NCI-H2196 (cell line): ENCODE data around the gene SLC41A3.

Source experiments
- DNase-seq: peaks from one replicate; lab custom pipeline; 2025; ENCODE audit not compliant: unreplicated experiment; lab: John Stamatoyannopoulos, UW

Gene SLC41A3

DNA sequence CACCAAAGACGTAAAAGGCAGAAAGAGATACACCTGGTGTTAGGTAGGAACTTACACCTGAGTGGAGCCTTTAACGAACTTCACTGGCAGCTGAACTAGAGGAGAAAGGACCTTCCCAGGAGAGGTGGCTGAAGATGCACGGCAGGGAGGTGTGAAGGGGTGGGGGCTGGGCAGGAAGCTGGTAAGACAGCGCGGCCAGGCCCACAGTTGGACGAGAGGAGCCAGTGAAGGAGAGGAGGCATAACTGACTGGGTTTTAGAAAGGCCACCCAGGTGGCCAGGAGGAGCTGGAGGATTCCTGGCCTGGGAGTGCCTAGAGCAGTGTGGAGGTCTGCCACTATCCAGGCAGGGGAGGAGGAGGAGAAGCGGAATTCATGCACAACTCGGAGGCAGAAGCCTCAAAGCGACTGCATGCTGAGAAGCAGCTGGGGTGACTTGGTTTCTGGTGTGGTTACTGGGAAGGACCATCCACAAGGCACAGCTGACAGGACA is 51.9 kb downstream of the SLC41A3 start:
- no peak for DNase-seq

DNA sequence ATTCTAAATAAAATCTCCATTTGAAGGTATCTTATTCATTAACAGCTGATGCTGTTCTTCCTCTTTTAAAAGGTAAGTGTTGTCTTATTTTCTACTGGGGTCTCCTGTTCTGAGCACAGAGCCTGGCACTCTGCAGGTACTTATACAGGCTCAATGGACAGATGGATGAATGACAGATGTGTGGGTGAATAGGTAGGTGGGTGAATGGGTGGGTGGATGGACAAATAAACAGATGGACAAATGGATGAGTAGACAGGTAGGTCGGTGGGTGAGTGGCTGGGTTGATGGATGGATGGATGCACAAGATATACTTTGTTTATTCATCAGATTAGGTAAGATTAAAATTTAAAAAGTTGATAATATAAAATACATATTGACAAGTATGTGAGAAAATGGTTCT is 53.5 kb downstream of the SLC41A3 start:
- DNase-seq = no peak

DNA sequence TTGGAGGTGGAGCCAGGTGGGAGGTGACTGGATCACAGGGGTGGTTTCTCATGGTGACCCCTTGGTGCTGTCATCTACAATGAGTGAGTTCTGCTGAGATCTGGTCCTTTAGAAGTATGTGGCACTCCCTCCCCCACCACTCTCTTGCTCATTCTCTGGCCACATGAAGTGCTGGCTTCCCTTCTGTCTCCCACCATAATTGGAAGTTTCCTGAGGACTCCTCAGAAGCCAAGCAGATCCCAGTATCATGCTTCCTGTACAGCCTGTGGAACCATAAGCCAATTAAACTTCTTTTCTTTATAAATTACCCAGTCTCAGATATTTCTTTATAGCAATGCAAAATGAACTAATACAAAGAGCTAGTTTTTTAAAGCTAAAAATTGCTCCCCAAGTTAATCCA is 54.7 kb downstream of the SLC41A3 start:
- DNase-seq = no peak

DNA sequence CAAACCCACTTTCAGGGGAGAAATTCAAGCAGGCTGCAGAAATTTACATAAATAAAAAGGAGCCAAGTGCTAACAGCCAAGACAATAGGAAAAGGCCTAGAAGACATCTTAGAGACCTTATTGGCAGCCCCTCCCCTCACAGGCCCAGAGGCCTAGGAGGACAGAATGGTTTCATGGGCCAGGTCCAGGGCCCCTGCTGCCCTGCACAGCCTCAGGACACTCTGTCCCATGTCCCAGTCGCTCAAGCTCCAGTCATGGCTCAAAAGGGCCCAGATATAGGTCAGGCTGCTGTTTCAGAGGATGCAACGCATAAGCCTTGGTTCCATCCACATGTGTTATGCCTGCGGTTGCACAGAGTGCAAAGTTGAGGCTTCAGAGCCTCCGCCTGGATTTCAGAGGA is 55.8 kb downstream of the SLC41A3 start:
- no peak for DNase-seq

DNA sequence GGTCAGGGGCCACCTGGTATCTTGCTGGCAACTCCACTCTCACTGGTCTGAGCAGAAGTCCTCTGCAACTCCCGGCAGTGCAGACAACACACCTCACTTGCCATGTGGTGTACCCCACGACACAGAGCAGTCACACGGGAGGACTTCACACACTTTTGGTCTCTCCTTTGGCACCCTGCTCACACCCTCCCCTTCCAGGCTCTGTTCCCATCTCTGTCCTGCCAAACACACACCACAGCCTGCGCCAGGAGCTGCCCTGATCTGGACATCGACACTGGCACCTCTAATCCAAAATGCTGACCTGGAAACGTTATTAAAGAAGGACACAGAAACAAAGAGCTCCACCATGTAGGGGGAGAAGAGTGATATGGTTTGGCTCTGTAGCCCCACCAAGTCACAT is 57.2 kb downstream of the SLC41A3 start:
- DNase-seq = no peak

DNA sequence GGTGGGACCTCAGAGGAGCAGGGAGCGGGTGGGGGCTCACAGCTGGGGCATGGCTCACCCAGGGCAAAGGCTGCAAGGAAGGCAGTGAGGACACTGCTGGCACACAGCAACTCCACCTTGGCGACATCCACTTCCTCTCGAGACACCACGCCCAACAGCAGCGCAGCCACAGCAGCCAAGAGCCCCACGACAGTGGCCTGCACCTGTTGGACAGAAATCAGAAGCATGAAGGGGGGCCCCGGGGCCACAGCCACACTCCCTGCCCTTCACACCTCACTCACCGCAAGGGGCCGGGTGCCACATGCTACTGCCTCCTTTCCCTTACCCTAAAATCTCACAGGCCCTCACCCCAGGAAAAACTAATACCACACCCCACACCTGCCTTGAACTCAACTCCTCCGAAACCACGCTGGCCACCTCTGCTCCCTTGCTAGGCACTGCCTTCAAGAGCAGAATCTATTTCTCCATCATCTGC is 57.6 kb downstream of the SLC41A3 start:
- no peak for DNase-seq

DNA sequence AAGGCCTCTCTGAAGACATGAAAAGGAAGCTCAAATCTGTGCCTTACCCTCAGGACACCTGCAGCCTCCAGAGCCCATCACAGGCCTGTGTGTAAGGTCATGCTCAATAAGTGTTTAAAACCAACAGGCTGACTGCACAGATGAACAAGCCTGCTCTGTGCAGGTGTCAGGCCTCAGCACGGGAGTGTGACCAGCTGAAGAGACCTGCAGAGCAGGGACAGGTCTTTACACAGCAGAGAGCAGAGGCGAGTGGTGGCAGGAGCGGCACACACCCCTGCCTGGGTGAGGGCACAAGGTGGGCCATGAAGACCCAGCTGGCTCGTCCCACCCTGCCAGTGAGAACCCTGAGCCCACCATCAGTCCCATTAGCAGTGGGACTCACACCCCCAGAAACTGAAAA is 58.1 kb downstream of the SLC41A3 start:
- DNase-seq = no peak

DNA sequence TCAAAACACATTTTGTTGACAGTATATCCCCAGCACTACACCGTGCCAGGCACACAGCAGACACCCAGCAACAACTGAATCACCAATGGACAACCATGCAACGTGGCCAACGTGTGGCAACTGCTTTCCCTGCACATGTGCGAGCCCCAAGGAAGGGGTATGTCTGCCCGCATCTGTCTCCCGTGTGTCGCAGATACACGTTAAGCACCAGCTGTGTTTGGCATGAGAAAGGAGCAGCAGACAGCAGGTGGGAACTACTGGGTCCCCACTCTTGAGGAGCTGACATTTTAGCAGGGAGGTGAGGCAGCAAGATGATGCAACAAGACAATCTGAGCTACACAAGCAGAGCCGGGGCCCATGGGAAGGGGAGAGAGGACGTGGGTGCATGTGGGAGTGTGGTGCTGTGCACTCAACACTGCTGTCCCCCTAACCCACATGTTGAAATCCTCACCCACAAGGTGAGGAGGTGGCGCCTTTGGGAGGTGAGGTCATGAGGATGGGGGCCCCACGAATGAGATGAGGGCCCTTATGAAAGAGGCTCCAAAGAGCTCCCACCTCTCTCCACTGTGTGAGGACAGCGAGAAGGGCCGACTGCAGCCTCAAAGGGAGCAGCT is 58.7 kb downstream of the SLC41A3 start:
- DNase-seq = no peak

DNA sequence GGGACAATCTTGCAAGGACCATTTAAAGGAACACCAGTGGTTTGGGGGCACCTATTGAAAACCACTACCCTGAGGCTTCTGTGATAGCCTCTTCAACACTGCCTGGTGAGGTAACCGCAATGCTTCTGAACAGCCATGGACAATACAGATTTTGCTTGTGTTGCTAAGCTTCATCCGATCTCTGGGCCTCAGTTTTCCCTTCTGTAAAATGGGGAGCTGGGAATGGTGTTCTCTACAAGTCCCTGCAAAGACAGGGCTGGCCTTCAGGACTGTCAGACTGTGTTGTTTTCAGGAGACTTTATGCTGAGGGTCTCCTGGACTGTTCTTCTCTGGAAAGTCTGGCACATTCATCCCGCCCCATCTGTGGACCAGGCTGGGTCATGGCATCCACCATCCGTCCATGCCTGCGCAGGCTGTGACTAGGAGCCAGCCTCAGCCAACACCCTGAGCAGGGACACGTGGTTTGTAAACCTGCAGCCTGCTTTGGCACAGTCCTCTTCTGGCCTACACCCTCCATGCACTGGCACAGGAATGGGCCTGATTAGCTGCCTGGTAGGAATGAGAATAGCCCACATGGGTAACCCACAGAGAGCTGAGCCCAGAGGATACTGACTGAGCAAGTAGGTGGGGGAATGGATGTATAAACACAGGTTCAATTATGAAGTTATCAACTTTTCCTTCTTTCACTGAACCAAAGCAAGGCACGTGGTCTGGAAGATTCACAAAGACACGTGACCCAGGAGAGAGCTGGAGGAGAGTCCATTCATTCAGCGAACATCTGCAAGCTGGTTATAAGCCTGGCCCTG is 59.7 kb downstream of the SLC41A3 start:
- no peak for DNase-seq

DNA sequence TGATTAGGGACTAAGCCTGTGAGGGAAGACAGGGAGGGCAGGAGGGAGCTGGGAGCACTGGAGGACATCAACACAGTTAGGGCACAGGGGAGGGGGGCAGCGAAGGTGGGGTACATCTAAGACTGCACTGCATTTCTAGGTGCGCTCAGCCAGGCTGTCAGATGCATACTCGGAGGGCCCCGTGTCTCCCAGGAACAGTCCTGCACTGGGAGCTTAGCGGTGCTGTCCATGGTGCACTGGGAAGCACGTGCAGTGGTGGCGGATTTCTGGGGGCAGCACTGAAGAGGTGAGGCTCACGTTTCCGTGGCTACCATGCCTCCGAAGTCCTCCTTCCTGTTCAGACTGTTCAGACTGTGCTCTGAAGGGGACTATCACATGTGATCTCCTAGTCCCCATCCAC is 60.5 kb downstream of the SLC41A3 start:
- DNase-seq = no peak

DNA sequence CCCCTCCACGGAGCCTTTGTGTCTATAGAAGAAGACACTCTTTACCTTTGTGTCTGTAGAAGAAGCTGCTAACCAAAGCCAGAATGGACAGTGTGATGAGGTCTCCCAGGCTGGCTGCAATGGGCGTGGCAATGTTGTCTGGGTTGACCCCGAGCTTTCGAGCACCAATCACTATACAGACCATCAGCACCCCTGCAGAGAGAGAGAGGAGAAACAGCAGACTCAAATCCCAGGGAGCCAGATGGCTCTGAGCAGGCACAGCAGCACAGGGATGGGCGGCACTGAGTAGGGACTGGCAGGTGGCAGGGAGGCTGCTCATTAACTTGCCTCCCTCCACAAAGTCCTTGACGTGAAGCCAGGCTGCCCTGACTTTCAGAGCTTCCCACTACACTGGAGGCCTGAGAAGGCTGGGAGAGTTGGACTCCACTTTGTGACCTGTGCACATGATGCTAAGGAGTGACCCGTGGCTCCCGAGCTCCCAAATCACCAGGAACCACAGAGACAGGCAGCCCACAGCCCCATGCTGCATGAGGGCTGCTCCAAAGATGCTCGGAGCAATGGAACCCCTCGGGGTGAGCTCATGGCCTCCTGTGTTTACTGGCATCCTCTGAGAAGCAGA is 61.1 kb downstream of the SLC41A3 start:
- no peak for DNase-seq

DNA sequence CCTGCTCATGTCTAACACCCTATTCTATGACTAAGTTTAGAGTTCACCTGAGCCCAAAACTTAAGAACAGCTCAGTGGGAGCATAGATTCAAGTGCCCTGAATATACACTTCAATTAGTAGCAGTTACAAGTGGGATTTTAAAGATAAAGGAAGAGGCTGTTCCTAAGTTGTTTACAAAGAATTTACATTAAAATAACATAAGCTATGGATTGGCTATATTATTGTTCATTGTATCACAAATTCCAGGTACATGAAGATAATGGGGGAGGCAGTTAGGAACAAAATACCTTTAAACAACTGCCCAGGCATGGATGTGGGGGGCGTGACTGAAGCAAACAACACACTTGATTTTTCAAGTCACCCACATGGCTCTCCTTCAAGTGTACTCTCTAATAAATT is 62.2 kb downstream of the SLC41A3 start:
- no peak for DNase-seq

DNA sequence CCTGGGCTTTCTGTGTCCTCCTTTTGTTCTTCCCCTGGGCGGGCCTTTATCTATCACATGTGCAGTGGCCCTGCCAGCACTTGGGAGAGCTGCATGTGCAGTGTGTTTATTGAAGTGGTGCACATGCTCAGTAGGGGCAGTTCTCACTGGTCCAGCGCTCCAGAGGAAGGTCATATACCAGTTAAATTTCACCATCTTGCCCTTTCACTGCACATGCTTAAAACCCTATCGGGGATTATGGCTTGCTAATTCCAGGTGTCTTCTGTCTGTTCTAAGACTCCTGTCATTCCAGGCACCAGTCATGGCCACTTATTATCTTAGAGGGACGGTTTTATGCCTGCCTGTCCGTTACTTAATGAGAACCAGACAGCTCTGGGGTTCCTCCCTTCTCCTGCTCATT is 62.7 kb downstream of the SLC41A3 start:
- no peak for DNase-seq

DNA sequence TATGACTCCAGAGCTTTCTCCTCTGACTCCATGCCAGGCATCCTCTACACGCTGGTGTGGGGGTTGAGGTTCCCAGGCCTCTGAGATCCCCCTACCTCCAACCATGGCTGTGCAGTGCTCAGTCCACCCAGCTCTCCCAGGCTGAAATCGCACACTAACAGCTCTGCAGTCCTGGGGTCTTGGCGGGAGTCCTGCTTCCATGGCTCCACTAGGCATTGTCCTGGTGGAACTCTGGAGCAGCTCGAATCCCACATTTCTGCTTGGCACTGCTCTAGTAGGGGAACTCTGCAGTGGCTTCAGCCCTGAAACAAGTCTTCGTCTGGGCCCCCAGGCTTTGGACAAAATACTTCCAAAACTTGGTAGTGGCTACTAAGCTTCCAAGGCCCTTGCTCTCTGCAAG is 64.2 kb downstream of the SLC41A3 start:
- DNase-seq = no peak

DNA sequence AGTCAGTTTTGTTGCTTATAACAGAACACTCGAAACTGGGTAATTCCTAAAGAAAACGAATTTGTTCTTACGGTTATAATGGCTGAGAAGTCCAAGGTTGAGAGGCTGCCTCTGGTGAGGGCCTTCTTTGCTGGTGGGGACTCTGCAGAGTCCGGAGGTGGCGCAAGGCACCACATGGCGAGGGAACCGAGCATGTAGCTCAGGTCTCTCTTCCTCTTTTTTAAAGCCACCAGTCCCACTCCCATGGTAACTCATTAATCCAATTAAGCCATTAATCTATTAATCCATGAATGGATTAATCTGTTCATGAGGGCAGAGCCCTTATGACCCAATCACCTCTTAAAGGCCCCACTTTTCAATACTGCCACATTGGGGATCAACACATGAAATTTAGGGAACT is 64.9 kb downstream of the SLC41A3 start:
- no peak for DNase-seq

DNA sequence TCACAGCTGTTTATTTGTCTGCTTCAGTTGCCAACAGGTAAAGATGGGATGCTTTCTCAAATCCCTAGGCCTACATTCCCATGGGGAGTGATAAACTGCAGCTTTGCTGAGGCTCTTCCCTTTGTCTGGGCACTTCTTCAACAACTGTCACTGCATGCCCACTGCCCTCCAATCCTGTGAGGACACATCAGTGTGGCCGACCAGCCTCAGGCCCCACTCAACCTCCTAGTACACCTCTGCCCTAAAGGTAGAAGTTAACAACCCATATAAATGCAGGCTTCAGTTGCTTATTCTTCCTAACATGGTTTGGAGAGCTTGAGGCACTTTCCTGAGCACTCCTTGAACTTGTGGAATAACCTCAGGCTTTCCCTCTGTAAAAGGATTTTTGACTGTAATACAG is 65.4 kb downstream of the SLC41A3 start:
- DNase-seq = no peak

DNA sequence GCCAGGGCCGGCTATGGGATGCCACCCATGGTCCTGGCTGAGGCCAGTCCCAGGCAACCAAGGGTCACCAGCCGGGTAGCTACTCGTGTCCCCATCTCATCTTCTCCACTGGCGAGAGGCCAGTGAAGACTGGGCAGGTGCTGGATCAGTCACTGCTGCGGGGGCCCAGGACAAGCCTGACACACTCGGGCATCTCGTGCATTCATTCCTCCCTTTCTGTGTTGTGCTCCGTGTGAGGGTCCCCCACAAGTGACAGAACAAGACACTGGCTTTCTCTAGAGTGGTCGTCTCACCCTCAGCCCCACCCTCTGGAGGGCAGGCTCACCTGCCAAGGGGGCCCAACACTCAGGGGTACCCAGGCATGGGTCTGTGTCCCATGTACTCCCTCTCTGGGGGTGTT is 66.6 kb downstream of the SLC41A3 start:
- no peak for DNase-seq

DNA sequence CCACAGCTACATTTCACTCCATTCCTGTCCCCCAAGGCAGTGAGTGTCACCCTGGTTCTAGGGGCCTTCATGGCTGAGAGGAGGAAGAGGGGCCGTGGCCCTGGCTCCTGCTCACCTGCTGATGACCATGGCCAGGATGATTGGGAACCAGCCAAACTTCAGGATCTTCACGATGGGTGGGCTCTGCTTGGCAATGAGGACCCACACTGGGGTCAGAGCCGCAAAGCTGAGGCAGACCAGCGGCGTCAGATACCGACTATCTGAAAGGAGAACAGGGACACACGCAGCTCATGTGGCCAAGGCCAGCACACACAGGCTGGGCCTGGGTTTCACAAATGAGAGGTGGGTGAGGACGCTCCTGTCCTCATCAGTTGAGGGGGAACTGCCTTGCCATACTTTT is 67.3 kb downstream of the SLC41A3 start:
- no peak for DNase-seq

DNA sequence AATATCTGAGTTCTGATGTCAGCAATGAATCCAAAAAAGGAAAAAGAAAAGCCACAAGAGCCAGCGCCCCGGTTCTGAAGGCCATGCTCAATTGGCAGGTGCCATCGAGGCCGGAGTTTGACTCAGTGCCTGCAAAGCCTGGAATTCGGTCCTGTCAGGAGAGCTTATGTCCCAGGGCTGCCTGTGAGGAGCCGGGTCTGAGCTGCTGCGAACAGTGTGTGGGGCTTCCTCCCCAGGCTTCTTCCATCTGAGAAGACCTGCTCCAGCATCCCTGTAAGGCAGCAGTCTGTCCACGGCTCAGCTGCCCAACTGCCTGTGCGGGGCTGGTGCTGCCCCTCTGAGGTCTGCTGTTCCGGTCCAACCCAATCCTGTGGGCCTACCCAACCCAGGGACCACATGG is 68.8 kb downstream of the SLC41A3 start:
- DNase-seq = no peak

DNA sequence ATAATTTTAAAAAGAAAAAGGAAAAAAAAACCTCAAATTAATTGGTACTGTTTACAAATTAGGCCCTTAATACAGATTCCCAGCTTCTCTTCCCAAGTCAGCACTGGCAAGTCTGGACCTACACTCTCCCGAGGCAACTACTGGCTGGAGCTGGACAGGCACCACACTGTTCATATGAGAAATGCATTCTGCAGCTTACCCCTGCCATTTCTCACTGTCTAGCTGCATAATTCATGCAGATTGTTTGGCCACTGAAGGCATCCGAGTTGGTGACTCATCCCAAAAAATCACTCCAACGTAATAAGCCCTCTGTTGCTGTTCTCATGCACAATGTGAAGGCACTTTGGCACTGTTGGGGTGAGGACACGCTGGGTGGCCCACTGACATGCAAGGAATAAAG is 69.7 kb downstream of the SLC41A3 start:
- DNase-seq = no peak

DNA sequence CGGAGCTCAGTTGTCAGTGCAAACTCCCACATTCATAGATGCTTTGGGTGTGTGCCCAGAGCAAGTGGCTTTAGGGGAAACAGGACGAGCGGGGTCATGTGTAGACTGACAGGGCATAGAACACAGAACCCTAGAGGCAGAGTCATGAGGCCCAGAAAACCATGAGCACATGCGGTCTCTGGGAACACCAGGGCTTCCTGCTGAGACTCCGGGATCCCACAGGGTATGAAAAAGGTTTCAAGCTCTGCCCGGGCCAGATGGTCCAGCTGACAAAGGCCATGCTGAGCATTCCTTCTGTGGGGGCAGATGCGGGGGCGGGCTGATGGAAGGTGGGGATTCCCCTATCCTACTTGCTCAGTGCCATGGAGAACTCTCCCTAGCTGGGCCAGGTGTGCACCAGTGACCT is 70.2 kb downstream of the SLC41A3 start:
- no peak for DNase-seq

DNA sequence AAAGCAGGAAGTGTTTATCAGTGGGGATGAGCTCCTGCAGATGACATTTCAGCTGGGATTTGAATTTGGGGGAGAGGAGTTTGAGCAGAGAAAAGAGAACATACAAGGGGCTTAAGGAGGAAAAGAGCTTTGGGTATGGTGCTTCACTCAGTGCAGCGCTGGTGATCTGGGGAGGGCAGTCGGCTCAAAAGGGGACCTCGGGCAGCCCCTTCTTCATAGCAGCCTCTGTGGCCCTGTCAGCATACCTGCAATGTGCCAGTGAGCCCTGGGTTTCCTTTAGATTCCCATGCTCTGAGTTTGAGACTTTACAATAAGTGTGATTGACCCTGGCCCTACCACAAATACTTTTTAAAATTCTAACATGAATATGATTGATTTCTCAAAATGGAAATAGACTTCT is 74.7 kb downstream of the SLC41A3 start:
- DNase-seq = no peak
